HL-60/S4 (cell line): ENCODE measurements around the gene HK1.
"Not testable (repeated sequence)": the region's sequence is repeated elsewhere in the genome, so short reads cannot be mapped to it uniquely, and the experiment has no call there.

Experiments used
- in situ Hi-C: fragments of 300-500 bp; cut with MboI; formaldehyde crosslinking; loops from 2 replicates; pipeline ENCODE4 v1.14.3; 2022; ENCODE audit warnings: low sequenced_read_pairs

Gene HK1

GRCh38 chr10:69306421-69306820, 28.1 kb downstream of the HK1 start:
- in situ Hi-C loops: no loop called here

DNA sequence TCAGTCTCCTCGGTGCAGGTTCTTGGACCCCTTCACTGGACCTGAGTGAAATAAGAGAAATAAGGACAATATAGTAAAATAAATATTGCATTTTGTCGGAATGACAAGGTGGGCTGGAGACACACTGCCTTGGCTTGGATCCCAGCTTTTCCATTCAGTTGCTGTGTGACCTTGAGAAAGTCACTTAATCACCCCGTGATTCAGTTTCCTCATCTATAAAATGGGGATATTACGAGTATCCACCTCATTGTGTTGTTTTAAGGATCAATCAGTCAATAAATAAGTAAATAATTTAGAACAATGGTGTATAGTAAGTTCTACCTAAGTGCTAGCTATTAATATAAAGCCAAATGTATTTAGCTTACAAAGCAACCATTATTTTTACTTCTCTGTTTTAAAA, 29.1 kb downstream of the HK1 start:
- in situ Hi-C loops: no loop called here

- in situ Hi-C loops: not testable (repeated sequence)
Observed at GRCh38 chr10:69308304-69308703, 30.0 kb downstream of the HK1 start.

- in situ Hi-C loops: no loop called here
Observed at GRCh38 chr10:69311309-69311708, 33.0 kb downstream of the HK1 start.

DNA sequence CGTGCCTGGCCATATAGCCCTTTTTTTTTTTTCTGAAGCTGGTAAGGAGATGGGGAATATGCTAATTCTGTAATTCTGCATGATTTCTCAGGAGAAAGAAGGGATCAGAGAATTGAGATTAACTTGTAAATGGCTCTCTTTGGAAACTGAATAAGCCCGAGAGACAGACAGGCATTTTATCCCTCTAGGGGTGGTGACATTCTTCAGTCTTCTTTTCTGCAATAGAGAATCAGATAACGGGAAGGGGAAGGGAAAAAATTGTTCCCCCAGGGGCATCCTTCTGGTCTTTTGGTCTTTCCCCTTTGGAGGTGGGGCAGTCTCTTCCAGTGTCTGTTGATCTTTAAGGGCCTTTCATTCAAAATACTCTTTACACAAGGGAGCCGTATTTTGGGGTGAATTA, 34.2 kb downstream of the HK1 start:
- in situ Hi-C loops: no loop called here

- in situ Hi-C loops: no loop called here
Observed at GRCh38 chr10:69315100-69315542, 36.8 kb downstream of the HK1 start.

GRCh38 chr10:69315610-69316312, 37.5 kb downstream of the HK1 start:
- in situ Hi-C loops: no loop called here

- in situ Hi-C loops: no loop called here
Observed at GRCh38 chr10:69316313-69317059, 38.2 kb downstream of the HK1 start.

GRCh38 chr10:69317175-69317604, 38.9 kb downstream of the HK1 start:
- in situ Hi-C loops: no loop called here

DNA sequence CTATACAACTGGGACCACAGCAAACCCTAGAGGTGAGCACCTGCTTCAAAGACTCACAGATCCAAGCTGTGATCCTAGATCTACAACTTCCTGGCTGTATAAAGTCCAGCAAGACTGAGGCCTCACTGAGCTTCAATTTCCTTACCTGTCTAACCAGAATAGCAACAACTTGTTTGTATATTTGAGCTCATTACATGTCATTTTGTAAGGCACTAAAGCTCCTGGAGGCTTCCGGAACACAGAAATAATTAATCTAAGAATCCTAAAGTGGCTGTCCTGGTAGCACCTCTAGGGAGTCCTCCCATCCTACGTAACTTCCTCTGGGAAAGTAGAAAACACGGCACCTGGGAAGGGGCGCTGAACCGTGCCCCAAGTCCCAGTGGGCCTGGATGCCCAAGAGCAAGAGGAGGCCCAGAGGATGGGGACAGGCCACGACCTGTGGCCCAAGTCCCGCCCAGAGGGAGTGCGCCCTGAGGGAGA, 39.4 kb downstream of the HK1 start:
- in situ Hi-C loops: no loop called here

- in situ Hi-C loops: no loop called here
Observed at GRCh38 chr10:69318106-69318866, 40.0 kb downstream of the HK1 start.

DNA sequence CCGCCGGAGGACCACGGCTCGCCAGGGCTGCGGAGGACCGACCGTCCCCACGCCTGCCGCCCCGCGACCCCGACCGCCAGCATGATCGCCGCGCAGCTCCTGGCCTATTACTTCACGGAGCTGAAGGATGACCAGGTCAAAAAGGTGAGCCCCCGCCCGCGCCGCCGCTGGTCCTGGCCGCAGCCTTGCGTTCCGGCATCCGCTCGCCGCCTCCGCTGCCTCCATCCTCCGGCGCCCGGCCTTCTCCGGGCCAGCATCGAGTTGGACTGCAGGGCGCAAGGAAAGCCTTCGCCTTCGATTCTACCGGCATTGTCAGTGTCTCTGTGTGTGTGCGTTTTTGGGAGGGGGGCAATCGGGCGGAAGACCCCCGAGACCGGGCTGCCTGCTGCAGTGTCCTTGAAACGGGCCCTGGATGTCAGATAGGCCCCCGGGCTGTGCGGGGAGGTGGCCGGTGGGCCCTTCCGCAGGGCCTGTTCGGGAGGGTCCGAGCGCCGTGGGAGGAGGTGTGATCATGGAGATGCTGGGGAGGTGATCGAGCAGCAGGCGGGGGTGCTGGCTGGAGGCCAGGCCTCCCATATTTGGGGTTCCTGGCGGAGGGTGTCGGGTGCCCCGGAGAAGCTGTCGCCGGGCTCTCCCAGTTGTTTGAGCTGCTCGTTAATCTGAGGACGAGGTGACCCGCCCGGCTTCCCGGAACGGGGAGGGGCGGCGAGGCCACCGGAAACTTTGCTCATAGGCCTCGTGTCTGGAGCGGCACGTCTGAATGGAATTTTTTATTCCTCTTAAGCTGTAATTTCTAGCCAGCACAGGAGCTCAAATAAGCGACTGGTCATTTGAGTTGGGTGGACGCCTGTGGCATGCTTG, 40.8 kb downstream of the HK1 start:
- in situ Hi-C loops: no loop called here

- in situ Hi-C loops: no loop called here
Observed at GRCh38 chr10:69319841-69320316, 41.6 kb downstream of the HK1 start.

GRCh38 chr10:69320521-69320920, 42.2 kb downstream of the HK1 start:
- in situ Hi-C loops: no loop called here

- in situ Hi-C loops: no loop called here
Observed at GRCh38 chr10:69321039-69321715, 42.9 kb downstream of the HK1 start.

GRCh38 chr10:69321865-69322264, 43.6 kb downstream of the HK1 start:
- in situ Hi-C loops: no loop called here

DNA sequence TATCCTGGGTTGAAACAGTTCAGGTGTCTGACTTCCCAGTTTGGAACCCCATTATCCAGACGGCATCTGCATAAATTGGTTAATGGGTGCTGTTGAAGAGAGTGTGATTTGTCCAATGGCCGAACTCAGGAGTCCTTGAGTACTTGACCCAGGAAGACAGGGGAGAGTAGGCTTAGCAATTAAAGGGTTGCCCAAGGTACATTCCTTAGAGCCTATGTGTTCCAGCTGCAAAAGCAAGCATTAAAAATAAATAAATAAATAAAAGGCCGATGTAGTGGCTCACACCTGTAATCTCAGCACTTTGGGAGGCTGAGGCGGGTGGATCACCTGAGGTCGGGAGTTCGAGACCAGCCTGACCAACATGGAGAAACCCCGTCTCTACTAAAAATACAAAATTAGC, 44.0 kb downstream of the HK1 start:
- in situ Hi-C loops: not testable (repeated sequence)

- in situ Hi-C loops: no loop called here
Observed at GRCh38 chr10:69323622-69324021, 45.3 kb downstream of the HK1 start.

GRCh38 chr10:69324583-69324982, 46.3 kb downstream of the HK1 start:
- in situ Hi-C loops: no loop called here
